ENCODE measurements around the gene WDR82.

WDR82 gene

GRCh38 chr3:52262447-52262846, 16.0 kb downstream of the WDR82 start:
- H2AFZ ChIP-seq (ENCODE audit: low read depth, low read length), result no peak overlapping the region
- peaks cover 26% of the 10 kb centered on the region for H4K20me1 ChIP-seq (ENCODE audit: insufficient read depth, low read length)
- no peak overlapping the region for H3K4me2 ChIP-seq (ENCODE audit: low read length)
- H3K79me2 ChIP-seq (ENCODE audit: low read length), result peaks cover 76% of the 10 kb centered on the region
- H3K4me3 ChIP-seq (ENCODE audit: low read length), result no peak overlapping the region
- H3K27me3 ChIP-seq (ENCODE audit: low read depth, low read length), result no peaks in the 10 kb centered on the region
- no peaks in the 10 kb centered on the region for H3K9me3 ChIP-seq (ENCODE audit: insufficient read depth, low read length)
- TF ChIP-seq EZH2phosphoT487 (IDR thresholded peaks at IDR 0.05; ENCODE audit: low read depth), result no peak
- TF ChIP-seq, protein P1, sequence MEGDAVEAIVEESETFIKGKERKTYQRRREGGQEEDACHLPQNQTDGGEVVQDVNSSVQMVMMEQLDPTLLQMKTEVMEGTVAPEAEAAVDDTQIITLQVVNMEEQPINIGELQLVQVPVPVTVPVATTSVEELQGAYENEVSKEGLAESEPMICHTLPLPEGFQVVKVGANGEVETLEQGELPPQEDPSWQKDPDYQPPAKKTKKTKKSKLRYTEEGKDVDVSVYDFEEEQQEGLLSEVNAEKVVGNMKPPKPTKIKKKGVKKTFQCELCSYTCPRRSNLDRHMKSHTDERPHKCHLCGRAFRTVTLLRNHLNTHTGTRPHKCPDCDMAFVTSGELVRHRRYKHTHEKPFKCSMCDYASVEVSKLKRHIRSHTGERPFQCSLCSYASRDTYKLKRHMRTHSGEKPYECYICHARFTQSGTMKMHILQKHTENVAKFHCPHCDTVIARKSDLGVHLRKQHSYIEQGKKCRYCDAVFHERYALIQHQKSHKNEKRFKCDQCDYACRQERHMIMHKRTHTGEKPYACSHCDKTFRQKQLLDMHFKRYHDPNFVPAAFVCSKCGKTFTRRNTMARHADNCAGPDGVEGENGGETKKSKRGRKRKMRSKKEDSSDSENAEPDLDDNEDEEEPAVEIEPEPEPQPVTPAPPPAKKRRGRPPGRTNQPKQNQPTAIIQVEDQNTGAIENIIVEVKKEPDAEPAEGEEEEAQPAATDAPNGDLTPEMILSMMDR (IDR thresholded peaks at IDR 0.05; ENCODE audit: low read depth, low read length), result no peak
- no peak overlapping the region for H3K9ac ChIP-seq (ENCODE audit: low read length)
- no peak overlapping the region; the same call in 1 of the 2 replicates for H3K27ac ChIP-seq (ENCODE audit: low read length)
- peaks cover 14% of the 10 kb centered on the region for H3K4me1 ChIP-seq (ENCODE audit: low read length)
- peaks cover 85% of the 10 kb centered on the region for H3K36me3 ChIP-seq (replicated peaks; ENCODE audit: low read depth, low read length)

DNA sequence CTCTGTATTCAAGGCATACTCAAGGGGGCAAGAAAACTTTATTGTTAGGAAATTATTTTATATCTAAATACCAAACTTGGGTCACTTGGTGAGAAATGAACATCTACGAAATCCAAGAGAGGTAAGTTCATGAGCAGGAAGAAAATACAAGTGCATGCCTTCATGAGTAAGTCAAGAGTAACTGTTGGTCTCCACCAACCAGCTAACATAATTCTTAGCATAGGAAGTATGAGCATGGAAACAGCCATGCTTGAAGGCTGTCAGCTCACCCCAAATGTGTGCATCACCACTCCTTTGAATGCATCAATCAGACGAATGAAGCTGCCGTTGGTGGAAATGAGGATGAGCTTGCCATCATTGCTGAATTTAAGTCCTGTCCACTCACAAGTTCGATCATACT, 19.0 kb downstream of the WDR82 start:
- H3K4me3 ChIP-seq (ENCODE audit: low read length), result no peak overlapping the region
- peaks cover 68% of the 10 kb centered on the region for H3K79me2 ChIP-seq (ENCODE audit: low read length)
- H3K27me3 ChIP-seq (ENCODE audit: low read depth, low read length), result no peaks in the 10 kb centered on the region
- H3K27ac ChIP-seq (ENCODE audit: low read length), result no peak overlapping the region
- H3K9ac ChIP-seq (ENCODE audit: low read length), result no peak overlapping the region
- H3K4me2 ChIP-seq (ENCODE audit: low read length), result no peak overlapping the region
- TF ChIP-seq, protein P1 (IDR thresholded peaks at IDR 0.05; ENCODE audit: low read depth, low read length), result no peak
- no peak for TF ChIP-seq EZH2phosphoT487 (IDR thresholded peaks at IDR 0.05; ENCODE audit: low read depth)
- no peaks in the 10 kb centered on the region for H3K9me3 ChIP-seq (ENCODE audit: insufficient read depth, low read length)
- no peak overlapping the region for H2AFZ ChIP-seq (ENCODE audit: low read depth, low read length)
- peaks cover 82% of the 10 kb centered on the region for H3K36me3 ChIP-seq (replicated peaks; ENCODE audit: low read depth, low read length)
- peaks cover 31% of the 10 kb centered on the region for H4K20me1 ChIP-seq (ENCODE audit: insufficient read depth, low read length)
- H3K4me1 ChIP-seq (ENCODE audit: low read length), result peaks cover 15% of the 10 kb centered on the region

GRCh38 chr3:52259035-52259434, 19.4 kb downstream of the WDR82 start:
- no peaks in the 10 kb centered on the region for H3K27me3 ChIP-seq (ENCODE audit: low read depth, low read length)
- H3K4me1 ChIP-seq (ENCODE audit: low read length), result peaks cover 19% of the 10 kb centered on the region
- no peak overlapping the region for H3K9ac ChIP-seq (ENCODE audit: low read length)
- peaks cover 82% of the 10 kb centered on the region for H3K36me3 ChIP-seq (replicated peaks; ENCODE audit: low read depth, low read length)
- no peak overlapping the region for H3K4me2 ChIP-seq (ENCODE audit: low read length)
- H3K4me3 ChIP-seq (ENCODE audit: low read length), result no peak overlapping the region
- H4K20me1 ChIP-seq (ENCODE audit: insufficient read depth, low read length), result peaks cover 31% of the 10 kb centered on the region
- no peaks in the 10 kb centered on the region for H3K9me3 ChIP-seq (ENCODE audit: insufficient read depth, low read length)
- TF ChIP-seq, protein P1 (IDR thresholded peaks at IDR 0.05; ENCODE audit: low read depth, low read length), result no peak
- no peak for TF ChIP-seq EZH2phosphoT487 (IDR thresholded peaks at IDR 0.05; ENCODE audit: low read depth)
- no peak overlapping the region for H2AFZ ChIP-seq (ENCODE audit: low read depth, low read length)
- no peak overlapping the region for H3K27ac ChIP-seq (ENCODE audit: low read length)
- peaks cover 65% of the 10 kb centered on the region for H3K79me2 ChIP-seq (ENCODE audit: low read length)

DNA sequence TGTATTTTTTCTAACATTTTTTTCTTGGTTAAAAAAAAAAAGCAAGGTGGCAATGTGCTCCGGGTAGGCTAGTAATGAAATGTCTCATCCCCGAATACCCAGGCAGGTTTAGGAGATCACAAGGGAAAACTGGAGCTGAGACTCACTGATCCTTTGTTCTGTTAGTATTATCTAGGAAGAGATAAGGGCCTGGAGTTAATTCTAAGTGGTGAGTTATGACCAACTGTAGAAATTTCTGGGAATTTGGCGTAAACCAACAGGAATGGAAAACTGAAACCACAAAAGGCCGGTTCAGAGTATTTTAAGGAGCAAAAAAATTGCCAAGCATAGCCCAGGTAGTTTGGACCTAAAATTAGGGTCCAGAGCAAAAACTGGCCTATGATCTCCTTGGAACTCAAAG, 20.5 kb downstream of the WDR82 start:
- no peak overlapping the region for H3K4me2 ChIP-seq (ENCODE audit: low read length)
- H2AFZ ChIP-seq (ENCODE audit: low read depth, low read length), result no peak overlapping the region
- no peak overlapping the region for H3K4me3 ChIP-seq (ENCODE audit: low read length)
- peaks cover 24% of the 10 kb centered on the region for H3K4me1 ChIP-seq (ENCODE audit: low read length)
- peaks cover 31% of the 10 kb centered on the region for H4K20me1 ChIP-seq (ENCODE audit: insufficient read depth, low read length)
- H3K79me2 ChIP-seq (ENCODE audit: low read length), result peaks cover 59% of the 10 kb centered on the region
- no peaks in the 10 kb centered on the region for H3K9me3 ChIP-seq (ENCODE audit: insufficient read depth, low read length)
- peaks cover 79% of the 10 kb centered on the region for H3K36me3 ChIP-seq (replicated peaks; ENCODE audit: low read depth, low read length)
- TF ChIP-seq, protein P1 (IDR thresholded peaks at IDR 0.05; ENCODE audit: low read depth, low read length), result no peak
- no peak for TF ChIP-seq EZH2phosphoT487 (IDR thresholded peaks at IDR 0.05; ENCODE audit: low read depth)
- no peak overlapping the region for H3K27ac ChIP-seq (ENCODE audit: low read length)
- no peaks in the 10 kb centered on the region for H3K27me3 ChIP-seq (ENCODE audit: low read depth, low read length)
- no peak overlapping the region for H3K9ac ChIP-seq (ENCODE audit: low read length)
